T-helper 17 cell (primary cell): ENCODE data around the gene DLST. TPM values are rescaled to one million over a fixed set of nuclear protein-coding genes. Genes with fewer than 3 reads are reported as not detected.

Experiments
- ATAC-seq: fragments of 150-1000 bp; cut with Tn5 transposase; 2 replicates; pipeline ENCODE4 v1.10.0; 2021; ENCODE audit warnings: mild to moderate bottlenecking, moderate library complexity
- DNase-seq, 3 donors: peaks; one replicate each; pipeline versions ENCODE4 v3.0.0 to v3.0.0-alpha.2; 2020 to 2021
- H3K9me3 ChIP-seq: one replicate; pipeline ENCODE4 v1.7.0; 2013; ENCODE audit warnings: low read length, mild to moderate bottlenecking; ENCODE audit not compliant: control insufficient read depth, poor library complexity, severe bottlenecking
- H3K27ac Mint-ChIP-seq: one replicate; pipeline ENCODE4 v1.8.0; 2022; ENCODE audit warnings: mild to moderate bottlenecking, moderate library complexity, mixed read lengths
- H3K27me3 Mint-ChIP-seq: one replicate; pipeline ENCODE4 v1.8.0; 2022; ENCODE audit warnings: mixed read lengths
- H3K36me3 Mint-ChIP-seq: one replicate; pipeline ENCODE4 v1.8.0; 2022; ENCODE audit warnings: low read depth, mixed read lengths
- H3K4me1 Mint-ChIP-seq: one replicate; pipeline ENCODE4 v1.8.0; 2022; ENCODE audit warnings: mild to moderate bottlenecking, mixed read lengths
- H3K4me3 Mint-ChIP-seq: one replicate; pipeline ENCODE4 v1.8.0; 2022; ENCODE audit warnings: mild to moderate bottlenecking, moderate library complexity, mixed read lengths
- total RNA-seq, 4 donors: library from RNA in 2 of 4; stranded (reverse) in 2 of 4; gene quantifications; one replicate each; pipeline ENCODE4 v1.2.3 and lab custom pipeline; 2022 to 2026

DLST gene
- total RNA-seq, 2 donors from 2014 or later: 127 to 134 TPM

- H3K27ac Mint-ChIP-seq: no peak overlapping the region
- no peak overlapping the region for H3K4me3 Mint-ChIP-seq
- H3K36me3 Mint-ChIP-seq: no peaks in the 10 kb centered on the region
- H3K27me3 Mint-ChIP-seq: peaks cover 10% of the 10 kb centered on the region
- H3K4me1 Mint-ChIP-seq: peaks cover 10% of the 10 kb centered on the region
- H3K9me3 ChIP-seq: no peaks in the 10 kb centered on the region
- ATAC-seq (no peak), DNase-seq (no peak)
Observed at GRCh38 chr14:74948228-74949175, 66.8 kb downstream of the DLST start.

DNA sequence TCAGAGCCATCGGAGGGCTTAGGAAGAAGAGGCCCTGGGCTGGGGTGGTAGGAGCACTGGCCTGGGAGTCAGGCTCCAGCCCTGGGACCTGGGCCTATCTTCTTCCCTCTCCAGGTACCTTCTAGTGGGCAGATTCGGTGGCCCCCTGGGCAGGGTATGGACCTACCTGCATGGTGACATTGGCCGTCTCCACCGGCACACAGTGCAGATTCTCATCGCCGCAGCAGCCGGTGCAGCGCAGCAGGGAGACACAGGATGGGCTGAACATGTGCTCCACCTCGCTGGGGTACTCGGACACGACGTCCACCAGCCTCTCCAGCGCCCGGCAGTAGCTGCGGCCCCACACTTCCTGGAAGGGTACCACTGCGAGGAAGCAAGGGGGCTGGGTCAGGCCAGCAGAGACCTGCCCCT, 67.5 kb downstream of the DLST start:
- no peak for ATAC-seq
- Mint-ChIP-seq H3K27ac (no peak overlapping the region), H3K36me3 (no peaks in the 10 kb centered on the region), H3K4me1 (peaks cover 10% of the 10 kb centered on the region), H3K27me3 (peaks cover 10% of the 10 kb centered on the region), H3K4me3 (no peak overlapping the region)
- H3K9me3 ChIP-seq: no peaks in the 10 kb centered on the region
- DNase-seq: no peak

- H3K9me3 ChIP-seq: no peaks in the 10 kb centered on the region
- ATAC-seq (no peak), DNase-seq (no peak)
- no peak overlapping the region for H3K4me3 Mint-ChIP-seq
- H3K27me3 Mint-ChIP-seq: peaks cover 10% of the 10 kb centered on the region
- H3K27ac Mint-ChIP-seq: peak overlapping the region; percentile 49
- peaks cover 10% of the 10 kb centered on the region for H3K4me1 Mint-ChIP-seq
- no peaks in the 10 kb centered on the region for H3K36me3 Mint-ChIP-seq
Observed at GRCh38 chr14:74949859-74950573, 68.3 kb downstream of the DLST start.

DNA sequence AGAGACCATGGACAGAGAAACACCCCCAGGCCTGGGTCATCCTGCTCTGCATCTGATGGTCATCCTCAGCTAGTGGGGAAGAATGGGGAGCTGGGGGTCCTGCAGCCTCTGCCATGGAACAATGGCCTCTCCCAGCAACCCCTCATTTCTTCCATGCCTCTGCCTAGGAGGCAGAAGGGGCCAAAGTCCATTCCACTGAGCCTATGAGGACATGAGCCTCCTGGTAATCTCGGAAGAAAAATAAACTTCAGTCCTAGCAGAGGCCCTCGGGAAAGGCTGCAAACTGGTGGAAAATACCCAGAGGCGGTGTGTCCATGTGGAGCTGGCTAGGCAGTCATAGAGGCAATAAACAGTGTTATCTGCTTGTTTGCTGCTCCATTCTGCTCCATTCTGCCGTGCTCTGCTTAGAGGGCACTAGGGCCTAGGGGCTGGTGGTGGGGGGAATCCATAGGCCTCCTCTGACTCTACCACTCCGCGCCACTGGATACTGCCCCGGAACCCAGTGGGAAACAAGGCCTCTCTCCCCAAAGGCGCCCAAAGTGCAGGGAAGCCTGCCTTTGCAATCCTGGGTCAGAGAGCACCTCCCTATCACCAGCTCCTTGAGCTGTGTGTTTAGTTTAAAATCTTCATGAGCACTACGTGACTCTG, 69.2 kb downstream of the DLST start:
- Mint-ChIP-seq H3K4me1 (peaks cover 10% of the 10 kb centered on the region), H3K27me3 (peaks cover 10% of the 10 kb centered on the region), H3K36me3 (no peaks in the 10 kb centered on the region), H3K4me3 (no peak overlapping the region), H3K27ac (no peak overlapping the region)
- H3K9me3 ChIP-seq: no peaks in the 10 kb centered on the region
- ATAC-seq (no peak), DNase-seq (no peak)

- H3K4me1 Mint-ChIP-seq: peaks cover 6% of the 10 kb centered on the region
- H3K27me3 Mint-ChIP-seq: peaks cover 14% of the 10 kb centered on the region
- H3K9me3 ChIP-seq: no peaks in the 10 kb centered on the region
- H3K27ac Mint-ChIP-seq: no peak overlapping the region
- H3K4me3 Mint-ChIP-seq: no peak overlapping the region
- peaks cover 3% of the 10 kb centered on the region for H3K36me3 Mint-ChIP-seq
- DNase-seq (no peak), ATAC-seq (no peak)
Observed at GRCh38 chr14:74951443-74952179, 69.9 kb downstream of the DLST start.

GRCh38 chr14:74952180-74952665, 70.5 kb downstream of the DLST start:
- H3K4me1 Mint-ChIP-seq: peaks cover 5% of the 10 kb centered on the region
- H3K27ac Mint-ChIP-seq: no peak overlapping the region
- no peaks in the 10 kb centered on the region for H3K9me3 ChIP-seq
- no peak overlapping the region for H3K4me3 Mint-ChIP-seq
- peaks cover 16% of the 10 kb centered on the region for H3K27me3 Mint-ChIP-seq
- peaks cover 3% of the 10 kb centered on the region for H3K36me3 Mint-ChIP-seq
- no peak for DNase-seq
- ATAC-seq: no peak

DNA sequence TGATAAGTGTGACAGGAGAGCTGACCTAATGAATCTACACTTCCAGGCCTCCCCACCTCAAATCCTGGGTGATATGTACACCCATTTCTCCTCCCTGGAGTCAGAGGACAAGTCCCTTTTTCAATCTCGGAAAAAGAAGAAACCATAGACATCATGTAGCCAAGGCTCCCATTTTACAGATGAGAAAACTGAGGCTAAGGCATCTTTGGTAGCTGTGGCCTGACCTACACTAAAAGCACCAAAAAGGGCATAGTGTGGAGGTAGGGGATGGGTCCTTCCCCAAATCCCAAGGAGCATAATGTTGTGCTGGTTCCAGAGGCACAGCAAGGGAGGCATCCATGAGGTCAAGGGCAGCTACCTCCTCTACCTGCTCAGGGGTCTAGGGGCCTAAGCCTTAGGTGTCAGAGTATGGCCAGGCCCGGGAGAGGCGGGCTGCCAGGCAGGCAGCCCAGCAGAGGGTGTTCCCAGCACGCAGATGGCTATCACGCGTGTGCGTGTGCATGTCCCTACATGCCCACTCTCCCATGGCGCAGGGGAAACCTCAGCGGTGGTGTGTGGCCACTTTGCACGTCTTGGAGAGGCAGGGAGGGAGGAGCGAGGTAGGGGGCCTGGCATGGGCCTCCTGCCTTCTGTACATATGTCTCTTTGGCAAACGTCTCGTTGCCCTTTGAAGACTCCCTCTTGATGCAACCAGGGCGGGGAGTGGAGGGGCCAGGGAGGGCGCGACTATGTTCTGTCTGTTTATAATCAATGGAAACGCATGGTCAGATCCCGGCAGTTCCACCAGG, 71.2 kb downstream of the DLST start:
- H3K9me3 ChIP-seq: no peaks in the 10 kb centered on the region
- Mint-ChIP-seq H3K27ac (no peak overlapping the region), H3K4me1 (peaks cover 5% of the 10 kb centered on the region), H3K27me3 (peaks cover 16% of the 10 kb centered on the region), H3K36me3 (peaks cover 3% of the 10 kb centered on the region), H3K4me3 (no peak overlapping the region)
- DNase-seq (no peak), ATAC-seq (no peak)

Other genes with a start within 250 kb of the DLST start
- 10 to 100 TPM; 44.9 to 49.0 TPM for gene AREL1, start 168.8 kb upstream of the DLST start, total RNA-seq
- 10 to 100 TPM; 37.2 to 39.5 TPM for gene FCF1, start 168.8 kb upstream of the DLST start, total RNA-seq
- gene YLPM1, start 118.6 kb upstream of the DLST start, total RNA-seq: 10 to 100 TPM; 90.2 to 90.9 TPM
- gene PROX2, start 5.8 kb upstream of the DLST start, total RNA-seq: not detected
- gene RPS6KL1, start 41.3 kb downstream of the DLST start, total RNA-seq: 1 to 10 TPM; 1.0 to 1.9 TPM
- gene PGF, start 73.7 kb downstream of the DLST start, total RNA-seq: not detected
- 10 to 100 TPM; 22.9 to 25.9 TPM for gene EIF2B2, start 121.0 kb downstream of the DLST start, total RNA-seq
- 10 to 100 TPM; 16.5 to 22.0 TPM for gene MLH3, start 169.6 kb downstream of the DLST start, total RNA-seq
- 10 to 100 TPM; 11.3 to 16.1 TPM for gene ACYP1, start 182.1 kb downstream of the DLST start, total RNA-seq
- under 1 TPM; 0.20 to 0.76 TPM for gene ZC2HC1C, start 187.7 kb downstream of the DLST start, total RNA-seq
- 10 to 100 TPM; 61.7 to 63.6 TPM for gene NEK9, start 245.1 kb downstream of the DLST start, total RNA-seq